HG03045 (cell line): ENCODE measurements around the gene JMJD4.

Experiments used
- ATAC-seq: cut with Tn5 transposase; IDR thresholded peaks from one replicate; pipeline ENCODE4 v1.9.1; 2021; ENCODE audit warnings: mild to moderate bottlenecking, moderate library complexity; ENCODE audit not compliant: unreplicated experiment

The JMJD4 gene

DNA sequence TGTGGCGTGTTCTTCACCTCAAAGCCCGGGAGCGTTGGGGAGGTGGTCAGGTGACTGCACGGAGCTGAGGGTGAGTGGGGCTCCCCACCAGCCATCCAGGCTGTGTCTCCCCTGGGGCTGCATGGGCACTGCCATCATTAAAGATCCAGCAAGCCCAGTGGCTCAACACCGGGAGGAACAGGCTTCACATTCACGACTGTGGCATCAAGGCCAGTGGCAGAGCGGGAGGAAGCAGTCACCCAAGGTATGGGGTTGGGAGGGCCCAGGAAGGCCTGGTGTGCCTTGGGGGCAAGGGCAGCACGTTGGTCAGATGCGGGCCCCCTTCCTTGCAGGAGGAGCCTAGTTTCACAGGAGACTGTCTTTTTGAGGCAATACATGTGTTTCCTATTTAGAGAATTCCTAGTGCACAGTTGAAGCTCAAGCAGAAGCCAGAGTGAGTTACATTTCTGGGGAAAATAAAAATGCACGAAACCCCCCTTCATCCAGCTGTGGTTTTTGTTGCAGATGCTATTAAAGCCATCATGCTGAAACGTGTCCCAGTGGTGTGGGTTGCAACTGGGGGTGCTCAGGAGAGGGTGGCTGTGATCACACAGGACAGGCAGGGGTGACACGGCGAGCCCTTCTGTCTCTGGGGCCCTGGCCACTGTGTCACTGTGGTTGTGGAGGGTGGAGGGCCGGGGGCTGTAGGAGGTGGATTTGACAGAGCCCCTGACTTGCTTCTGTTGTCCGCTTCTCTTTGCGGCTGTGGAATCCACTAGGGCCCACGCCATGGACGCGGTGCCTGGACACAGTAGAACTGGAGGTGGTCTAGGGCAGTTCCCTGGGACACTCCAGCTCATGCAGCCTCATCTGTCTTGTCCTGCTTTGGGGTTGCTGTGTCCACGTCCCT lies 34.2 kb upstream of the JMJD4 start:
- no peak for ATAC-seq

DNA sequence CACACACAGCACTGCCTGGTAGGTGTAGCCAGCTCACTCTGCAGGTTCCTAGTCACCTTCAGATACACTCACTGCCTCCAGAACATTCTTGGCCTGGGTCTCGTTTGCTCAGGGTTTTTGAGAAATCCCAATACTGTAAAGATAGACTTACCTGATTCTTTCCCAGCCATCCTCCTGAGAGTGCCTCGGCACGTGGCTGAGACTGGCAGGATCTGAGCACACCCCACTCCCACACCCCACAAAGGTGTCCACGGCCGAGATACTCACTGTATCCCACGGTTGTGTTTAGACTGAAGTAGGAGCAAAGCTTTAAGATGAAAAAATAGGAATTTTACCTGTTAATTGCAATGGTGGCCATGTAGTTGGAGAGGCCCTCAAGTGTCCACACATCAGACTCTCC lies 33.5 kb upstream of the JMJD4 start:
- no peak for ATAC-seq

DNA sequence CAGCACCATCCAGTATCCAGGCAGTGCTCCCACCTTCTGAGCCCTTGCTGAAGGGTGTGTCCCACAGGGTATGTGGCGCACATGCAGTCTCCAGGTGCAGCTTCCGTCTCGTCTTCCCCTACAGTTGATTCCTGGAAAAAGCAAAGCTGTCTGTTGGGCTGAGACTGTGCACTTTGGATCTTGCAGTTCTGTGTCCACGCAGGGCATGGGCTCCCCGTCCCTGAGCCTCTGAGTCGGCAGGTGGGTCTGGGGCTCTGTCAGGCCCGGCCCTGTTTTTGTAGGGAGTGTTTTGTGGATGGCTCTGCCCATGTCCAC lies 33.0 kb upstream of the JMJD4 start:
- no peak for ATAC-seq

DNA sequence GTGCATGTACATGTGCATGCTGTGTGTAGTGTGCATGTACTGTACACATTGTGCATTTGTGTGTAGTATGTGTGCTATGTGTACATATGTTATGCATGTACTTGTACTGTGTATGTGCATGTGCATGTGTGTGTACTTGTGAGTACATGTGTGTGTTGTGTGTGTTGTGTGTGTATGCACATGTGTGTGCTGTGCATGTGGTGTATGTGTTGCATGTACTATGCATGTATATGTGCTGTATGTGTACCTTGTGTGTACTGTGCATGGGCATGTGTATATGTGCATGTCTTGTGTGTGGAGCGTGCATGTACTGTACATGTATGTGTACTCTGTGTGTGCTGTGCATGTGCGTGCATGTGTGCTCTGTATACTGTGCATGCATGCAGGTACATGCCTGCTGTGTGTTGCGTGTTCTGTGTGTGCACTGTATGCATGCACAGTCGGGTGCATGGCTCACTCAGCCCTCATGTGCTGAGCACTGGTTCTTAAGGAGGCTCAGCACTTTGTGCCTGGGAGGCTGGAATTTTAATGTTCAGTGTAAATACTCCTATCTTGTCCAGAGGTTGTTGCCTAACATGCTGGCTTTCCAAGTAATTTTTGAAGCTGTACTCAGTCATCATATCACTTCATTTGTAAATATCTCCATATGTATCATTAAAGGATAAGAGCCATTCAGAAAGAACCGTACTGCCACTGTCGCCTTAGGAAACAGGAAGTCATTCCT lies 32.5 kb upstream of the JMJD4 start:
- ATAC-seq, result no peak

DNA sequence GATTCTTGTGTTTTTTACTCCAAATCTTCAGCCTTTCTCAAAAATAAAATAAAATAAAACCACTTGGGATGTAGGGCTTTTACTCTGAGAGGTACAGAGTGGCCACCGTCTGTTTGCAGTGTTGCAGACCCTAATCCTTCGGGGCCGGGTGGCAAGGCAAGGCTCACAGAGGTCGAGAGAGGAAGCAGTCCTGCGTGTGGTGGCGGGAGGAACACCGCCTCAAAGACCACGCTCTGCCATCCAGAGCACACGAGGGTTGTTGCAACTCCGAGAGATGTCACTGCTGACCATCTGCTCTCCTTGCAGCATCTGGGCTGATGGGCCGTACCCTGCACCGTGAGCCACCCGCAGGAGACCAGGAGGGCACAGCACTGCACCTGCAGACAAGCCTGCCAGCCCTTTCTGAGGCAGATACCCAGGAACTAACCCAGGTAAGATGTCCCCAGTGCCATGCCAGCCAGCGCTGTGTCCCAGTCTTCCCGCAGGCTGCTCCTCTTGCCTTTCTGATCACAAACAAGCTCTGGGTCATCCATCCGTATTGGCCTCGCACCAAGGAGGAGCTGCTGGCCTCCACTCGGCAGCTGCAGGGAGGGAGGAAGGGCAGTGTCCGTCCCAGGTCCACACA lies 31.7 kb upstream of the JMJD4 start:
- ATAC-seq, result no peak

DNA sequence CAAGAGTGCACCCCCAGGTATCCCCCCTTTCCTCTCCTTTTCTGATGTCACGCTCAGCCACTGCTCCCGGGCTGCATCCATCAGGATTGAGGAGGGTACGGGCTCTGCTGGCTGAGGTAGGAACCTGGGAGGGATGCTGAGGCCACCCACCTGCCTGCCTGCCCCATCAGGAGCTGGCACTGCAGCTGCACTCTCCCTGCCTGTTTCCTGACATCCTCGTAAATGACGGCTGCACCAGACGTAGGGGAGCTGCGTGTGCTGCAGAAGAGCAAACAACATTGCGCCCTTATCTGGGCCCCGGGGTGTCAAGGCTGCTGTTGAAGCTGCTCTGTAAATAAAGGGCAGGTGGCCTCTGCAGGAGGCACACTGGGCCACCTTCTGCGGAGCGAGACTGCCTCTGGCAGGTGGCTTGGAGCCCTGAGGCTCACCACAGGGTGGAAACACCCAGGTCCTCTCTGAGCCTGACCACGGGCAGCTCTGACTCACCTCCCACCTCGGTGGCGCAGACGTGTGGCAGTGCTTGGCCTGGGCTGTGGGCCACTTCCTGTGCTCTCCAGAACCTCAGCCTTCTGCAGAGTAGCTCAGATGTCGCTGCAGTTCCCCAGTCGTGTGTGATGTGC lies 31.0 kb upstream of the JMJD4 start:
- no peak for ATAC-seq

DNA sequence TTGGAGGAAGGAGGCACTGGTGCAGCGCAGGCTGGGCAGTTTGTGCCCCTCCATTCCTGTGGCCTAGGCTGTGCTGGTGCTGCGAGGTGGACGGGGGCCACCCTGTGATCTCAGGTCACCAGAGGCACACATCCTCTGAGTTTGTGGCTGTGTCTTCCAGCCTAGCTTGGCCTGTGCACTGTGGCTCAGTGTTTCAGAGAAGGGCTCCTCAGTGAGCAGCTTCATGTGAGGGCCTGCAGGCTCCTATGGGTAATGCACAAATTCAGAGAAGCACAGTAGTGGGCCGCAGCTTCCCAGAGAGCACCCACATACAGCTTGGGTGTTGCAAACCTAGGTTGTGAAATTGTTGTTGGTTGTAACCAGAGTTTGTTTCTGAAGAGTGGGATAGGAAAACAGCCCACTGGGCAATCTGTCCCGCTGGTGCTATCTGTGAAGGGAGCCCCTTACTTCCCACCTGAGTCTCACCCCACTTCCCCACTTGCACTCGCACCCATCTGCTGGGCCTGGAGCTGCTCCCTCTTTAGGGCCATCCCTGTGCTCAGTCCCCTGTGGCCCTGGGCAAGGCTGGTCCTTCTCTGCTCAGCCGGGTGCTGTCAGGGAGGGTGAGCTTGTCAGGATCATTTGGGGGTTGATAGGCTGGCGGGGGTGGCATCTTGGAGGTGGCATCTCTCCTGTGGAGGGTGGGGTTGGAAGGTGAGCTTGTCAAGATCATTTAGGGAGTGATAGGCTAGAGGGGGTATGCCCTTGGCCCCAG lies 30.3 kb upstream of the JMJD4 start:
- ATAC-seq, result no peak

DNA sequence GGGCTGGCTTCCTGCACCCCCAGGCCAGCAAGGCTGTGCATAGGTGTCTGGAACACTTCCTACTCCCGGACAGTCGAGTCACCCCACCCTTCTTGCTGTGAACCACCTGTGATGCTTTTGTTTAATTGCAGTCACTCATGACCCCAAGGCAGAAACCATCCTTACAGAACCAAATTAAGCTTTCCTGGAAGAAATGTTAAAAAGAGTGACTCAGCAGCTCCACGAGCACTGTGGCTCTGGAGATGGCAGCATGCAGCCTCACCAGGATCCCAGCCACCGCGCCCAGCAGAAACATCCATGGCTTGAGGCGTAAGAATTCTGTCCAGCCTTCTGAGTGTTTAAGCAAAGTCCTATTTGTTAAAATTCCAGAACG lies 28.9 kb upstream of the JMJD4 start:
- no peak for ATAC-seq

DNA sequence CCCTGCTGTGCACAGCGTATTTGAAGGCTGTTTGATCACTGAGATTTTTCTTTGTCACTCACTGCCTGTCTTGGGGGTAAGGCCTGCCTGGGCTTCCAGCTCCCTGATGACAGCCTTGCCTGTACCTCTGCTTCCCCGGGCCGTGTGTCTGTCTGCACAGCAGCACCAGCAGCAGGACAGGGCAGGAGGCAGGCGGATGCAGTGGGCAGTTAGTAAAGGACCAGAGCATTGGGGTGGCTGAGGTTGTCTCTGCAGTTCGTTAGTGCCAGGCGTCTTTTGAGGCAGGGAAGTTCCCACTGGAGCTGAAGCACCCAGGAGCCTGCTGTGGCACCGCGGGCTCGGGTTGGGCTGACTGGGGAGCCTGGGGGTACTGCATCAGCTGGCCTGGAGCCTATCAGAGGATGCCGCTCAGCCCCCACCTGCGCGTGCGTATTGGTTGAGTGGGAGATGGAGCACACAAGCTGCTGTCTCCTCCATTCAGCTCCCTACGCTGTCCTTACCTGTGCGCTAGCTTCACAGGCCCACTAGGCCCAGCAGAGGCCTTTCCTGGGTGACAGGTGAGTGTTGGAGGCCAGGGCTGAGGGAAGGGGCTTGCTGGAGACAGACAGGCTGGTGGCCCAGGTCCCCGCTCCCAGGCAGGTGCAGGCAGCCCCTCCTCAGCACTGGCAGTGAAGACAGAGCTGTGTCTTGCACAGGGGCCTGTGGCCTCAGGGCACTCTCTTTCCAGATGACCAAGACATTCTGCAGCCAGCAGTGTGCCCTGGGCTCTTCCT lies 28.3 kb upstream of the JMJD4 start:
- no peak for ATAC-seq

DNA sequence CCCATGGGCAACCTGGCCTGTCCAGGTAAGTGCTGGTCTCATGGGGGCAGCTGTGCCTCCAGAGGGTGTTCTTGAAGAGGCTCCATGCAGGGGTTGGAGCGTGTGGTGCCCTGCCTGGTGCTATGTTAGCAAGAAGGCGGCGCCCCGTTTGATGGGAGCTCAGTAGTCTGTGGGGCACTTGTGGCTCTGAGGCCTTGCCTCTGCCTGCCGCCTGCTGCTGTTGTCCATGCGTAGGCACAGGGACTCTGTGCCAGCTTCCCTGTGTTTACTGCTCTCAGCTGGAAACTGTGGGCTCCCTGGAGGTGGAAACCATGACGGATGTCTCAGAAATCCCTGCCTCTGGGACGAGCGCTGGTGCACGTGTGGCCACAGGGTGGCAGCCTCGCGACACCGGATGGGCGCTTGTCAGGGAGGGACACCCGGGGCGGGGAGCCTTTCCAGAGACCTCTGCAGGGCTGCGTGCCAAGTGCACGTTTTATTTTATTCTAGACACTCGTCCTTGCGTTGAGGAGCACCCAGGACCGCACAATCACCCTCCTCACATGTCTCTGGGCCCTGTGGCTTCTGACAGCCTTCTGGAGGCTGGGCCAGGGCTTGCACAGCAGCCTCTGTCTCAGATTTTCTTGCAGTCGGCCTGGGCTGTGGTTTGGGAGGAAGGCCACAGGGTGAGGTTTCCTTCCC lies 27.3 kb upstream of the JMJD4 start:
- peak; percentile 78 for ATAC-seq

DNA sequence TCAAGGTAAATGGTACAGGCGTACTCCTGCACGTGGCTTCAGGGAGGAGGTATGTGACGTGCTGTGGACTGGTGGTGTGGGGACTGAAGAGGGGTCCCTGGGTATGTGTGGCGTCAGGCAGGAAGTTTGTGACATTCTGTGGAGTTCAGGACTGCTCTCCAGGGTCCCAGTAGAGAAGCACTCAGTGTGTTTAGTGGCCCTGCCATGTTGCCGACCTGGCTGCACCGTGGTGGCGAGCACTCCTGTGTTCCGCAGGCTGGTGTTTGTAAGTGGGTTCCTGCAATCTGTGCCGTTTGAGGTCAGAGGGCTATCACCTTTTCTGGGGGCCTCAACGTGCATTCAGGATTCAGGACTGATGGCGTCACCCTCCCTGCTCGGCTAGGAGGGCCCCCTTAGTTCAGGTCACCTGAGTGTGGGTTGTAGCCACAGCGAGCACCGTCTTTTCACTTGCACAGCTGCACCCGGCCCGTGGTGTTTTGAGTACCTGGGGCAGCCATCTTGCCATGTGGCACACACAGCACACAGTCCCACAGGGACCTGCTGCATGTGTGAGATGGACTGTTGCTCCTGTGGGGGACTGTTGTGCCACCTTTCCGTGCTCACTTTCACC lies 26.6 kb upstream of the JMJD4 start:
- no peak for ATAC-seq

DNA sequence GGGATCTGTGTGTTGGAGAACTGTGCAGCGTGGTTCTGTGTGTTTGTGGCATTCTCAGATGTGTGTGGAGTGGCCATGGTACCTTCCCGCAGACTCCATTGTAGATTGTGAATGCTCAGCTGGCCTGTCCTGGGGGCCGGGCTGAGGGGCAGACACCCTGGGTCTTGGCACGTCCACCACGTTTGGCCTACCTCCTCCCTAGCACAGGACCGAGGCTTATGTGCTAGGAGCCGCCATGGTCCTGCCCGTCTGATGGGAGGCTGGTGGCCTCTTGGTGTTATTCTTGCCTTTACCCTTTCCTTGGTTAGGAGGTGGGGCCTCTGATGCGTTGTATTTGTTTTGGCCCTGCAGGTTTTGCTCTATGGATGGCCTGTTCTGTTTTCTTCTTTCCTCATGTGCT lies 25.3 kb upstream of the JMJD4 start:
- ATAC-seq, result no peak

DNA sequence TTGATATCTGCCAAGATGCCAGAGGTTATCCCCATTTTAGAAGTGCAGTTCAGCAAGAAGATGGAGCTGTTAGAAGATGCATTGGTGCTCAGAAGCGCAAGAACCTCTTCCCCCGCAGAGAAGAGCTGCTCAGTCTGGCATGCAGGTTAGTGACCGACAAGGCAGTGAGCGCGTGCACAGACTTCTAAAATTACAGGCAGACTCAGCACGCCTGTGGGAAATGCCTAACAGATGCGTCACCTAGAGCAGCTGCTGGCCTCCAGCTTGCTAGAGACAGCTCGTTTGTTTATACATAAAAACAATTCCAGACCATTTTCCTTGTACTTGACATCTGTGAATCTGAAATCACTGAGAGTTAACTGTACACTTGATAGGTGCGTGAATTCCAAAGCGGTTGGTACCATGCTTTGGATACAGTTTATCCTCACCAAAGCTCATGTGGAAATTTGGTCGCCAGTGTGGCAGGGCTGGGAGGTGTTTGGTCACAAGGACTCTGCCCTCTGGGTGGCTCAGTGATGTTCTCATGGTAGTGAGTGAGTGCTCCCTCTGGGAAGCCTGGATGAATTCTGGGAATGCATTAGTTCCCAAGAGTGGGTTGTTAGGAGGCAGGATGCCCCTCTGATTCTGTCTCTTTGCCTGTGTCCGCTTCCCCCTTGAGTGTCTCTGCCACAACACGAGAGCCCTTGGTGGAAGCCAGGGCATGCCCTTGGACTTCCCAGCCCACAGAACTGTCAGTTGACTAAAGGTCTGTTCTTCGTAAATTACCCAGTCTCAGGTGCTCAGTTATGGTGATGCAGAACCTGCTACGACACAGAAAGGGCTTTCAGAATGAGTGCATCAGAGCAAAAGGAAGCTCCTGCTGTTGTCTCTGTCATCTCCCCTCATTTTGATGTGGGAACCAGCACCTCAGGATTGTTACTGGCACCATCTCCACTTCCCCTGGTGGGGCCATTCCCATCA lies 24.5 kb upstream of the JMJD4 start:
- ATAC-seq, result no peak

DNA sequence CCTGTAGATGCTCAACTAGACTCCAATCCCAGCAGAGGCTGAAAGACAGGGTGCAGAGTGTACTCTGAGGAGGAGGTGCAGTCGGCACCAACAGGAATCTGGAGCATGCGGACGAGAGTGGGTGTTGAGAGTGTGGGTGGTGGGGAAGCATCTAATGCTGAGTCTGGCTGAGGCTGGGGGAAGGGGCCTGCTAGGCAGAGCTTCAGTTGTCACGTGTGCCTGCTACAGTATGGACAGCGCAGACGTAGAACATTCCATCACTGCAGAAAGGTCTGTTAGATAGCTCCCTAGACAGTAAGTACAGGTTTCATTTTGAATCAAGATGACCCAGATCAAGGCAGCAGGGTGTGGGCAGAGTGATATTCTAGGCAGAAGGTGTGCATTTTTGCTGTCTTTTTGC lies 23.3 kb upstream of the JMJD4 start:
- ATAC-seq, result no peak

DNA sequence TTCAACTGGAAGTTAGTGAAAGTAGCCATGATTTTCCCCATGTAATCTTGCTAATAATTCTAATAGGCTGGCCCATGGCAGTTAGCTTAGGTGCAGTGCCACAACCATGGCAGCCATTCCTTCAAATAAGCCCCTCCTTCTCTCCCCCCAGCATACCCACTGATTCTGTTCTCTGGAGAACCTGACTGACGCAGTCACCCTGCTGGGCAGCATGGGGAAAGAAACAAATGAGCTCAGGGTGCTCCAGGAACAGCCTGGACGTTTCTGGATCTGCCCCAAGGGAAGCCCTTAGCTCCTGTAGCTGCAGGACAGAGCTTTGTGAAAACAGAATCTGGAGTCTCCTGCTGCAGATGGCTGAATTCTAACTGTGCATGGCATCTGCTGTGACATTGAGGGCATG lies 22.7 kb upstream of the JMJD4 start:
- ATAC-seq, result no peak

DNA sequence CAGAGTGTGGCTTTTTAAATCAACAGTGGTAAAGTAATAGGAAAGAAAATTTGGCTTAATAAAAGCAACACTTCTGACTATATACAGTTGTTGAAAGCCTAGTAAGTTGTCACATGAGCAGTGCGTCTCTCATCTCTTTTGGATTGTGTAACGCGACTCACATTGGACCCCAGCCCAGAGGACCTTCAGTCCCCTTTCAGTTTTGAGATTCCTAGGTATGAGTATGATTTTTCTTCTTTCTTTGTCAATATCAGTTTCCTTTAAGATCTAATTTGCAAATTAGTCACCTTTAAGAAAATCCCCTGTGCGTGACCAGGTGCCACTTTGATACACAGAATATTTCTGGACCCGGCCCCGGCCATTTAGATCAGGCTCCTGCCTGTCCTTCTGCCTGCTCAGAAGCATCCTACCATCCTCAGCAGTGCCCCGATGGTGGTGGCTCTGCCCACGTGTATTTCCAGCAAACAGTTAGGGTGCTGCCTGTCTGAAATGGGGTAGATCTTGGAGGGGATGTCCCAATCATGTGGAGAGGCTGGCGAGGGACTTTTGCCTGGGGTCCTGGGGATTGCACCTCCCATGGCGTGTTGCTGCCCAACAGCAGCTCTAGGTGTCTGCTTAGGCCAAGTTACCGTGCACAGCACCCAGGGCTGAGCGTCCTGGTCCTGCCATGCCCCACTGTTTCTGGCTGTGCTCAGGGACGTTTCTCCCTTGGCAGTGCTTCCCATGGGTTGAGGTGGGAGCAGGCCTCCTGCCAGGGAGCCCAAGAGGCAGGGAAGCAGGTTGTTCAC lies 21.3 kb upstream of the JMJD4 start:
- no peak for ATAC-seq

DNA sequence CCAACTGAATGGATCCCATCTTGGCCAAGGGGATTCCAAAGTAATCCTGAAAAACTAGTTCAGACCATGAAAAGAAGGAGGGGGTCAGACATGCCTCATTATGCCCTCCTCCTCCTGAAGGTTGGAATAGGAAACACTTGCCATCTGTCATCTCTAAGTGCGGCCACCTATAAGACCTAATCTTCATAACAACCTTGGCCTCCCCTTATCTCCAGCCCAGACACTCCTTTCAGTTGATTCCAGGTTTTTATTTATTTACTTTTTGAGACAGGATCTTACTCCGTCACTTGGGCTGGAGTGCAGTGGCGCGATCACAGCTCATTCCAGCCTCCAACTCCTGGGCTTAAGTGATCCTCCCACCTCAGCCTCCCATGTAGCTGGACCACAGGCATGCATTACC lies 19.9 kb upstream of the JMJD4 start:
- ATAC-seq, result no peak
